Measurements from ENCODE around the gene HPS4.
"Not testable (repeated sequence)": the region's sequence is repeated elsewhere in the genome, so short reads cannot be mapped to it uniquely, and the experiment has no call there.

HPS4 gene

DNA sequence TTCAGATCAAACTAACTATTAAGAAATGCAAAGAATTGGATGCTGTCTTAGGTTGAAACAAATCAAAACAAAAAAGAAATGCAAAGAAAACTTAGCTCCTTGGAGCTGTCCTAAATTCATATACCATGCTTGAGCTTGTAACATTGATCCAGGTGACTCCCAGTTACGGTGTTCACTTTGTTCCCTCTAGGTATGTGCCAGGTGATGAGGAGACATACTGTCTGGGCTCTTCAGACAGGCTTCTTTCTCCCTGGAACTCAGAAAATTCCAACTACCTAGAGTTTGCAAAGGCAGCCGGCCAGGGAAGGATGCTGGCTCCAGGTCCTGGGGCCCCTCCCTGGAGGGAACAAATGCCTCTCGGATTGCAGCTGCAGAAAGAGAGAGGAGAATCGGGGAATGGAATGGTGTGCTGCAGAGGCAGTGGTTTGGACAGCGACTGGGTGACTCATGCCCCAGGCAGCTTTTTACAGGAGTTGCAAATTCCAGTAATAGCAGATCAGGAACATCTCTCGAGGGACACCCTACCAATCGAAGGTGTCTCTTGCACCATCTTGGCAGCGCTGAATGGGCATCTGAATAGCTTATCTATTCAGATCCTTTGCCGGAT lies 66.8 kb downstream of the HPS4 start:
- DNase-seq (ENCODE audit: low read depth in 1 of 2, low spot score in 1 of 2) = no peak

DNA sequence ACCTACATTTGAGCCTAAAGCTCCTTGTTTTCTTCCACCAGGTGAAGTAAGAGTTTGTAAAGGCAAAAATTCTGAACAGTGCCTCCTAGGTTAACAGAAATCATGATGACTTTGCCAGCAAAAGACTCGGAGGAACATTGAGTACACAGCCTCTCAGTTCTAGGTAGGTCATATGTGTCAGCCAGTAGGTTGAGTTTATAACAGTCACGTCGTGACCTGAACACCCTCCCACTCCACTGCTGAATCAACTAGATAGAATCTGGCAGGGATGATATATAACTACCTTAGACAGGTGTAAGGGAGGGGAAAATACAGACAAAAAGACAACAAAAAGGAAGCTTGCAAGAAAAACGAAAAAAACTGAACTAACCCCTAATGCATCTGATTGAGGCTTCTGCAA lies 67.3 kb downstream of the HPS4 start:
- no peak for DNase-seq (ENCODE audit: low read depth in 1 of 2, low spot score in 1 of 2)

- DNase-seq (ENCODE audit: low read depth in 1 of 2, low spot score in 1 of 2) = no peak
Measured at GRCh38 chr22:26414347-26414746, 69.2 kb downstream of the HPS4 start.

GRCh38 chr22:26410386-26410785 lies 73.2 kb downstream of the HPS4 start:
- no peak for DNase-seq (ENCODE audit: low read depth in 1 of 2, low spot score in 1 of 2)

GRCh38 chr22:26409719-26410335 lies 73.8 kb downstream of the HPS4 start:
- no peak for DNase-seq (ENCODE audit: low read depth in 1 of 2, low spot score in 1 of 2)

DNA sequence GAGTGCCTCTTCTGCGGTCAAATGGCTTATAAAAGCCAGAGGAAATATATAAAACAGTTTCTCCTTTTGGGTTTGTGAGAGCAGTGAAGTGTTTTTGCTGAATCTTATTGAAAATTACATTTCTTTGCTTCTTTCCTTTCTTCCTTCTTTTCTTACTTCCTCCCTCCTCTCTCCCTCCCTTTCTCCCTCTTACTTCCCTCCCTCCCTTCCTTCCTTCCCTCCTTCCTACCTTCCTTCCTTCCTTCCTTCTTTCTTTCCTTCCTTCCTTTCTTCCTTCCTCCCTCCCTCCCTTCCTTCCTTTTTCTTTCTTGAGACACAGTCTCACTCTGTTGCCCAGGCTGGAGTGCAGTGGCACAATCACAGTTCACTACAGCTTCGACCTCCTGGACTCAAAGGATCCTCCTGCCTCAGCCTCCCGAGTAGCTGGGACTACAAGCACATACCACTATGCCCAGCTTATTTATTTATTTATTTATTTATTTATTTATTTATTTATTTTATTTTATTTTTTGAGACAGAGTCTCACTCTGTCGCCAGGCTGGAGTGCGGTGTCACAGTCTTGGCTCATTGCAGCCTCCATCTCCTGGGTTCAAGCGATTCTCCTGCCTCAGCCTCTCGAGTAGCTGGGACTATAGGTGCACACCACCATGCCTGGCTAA lies 74.9 kb downstream of the HPS4 start:
- not testable (repeated sequence) for DNase-seq (ENCODE audit: low read depth in 1 of 2, low spot score in 1 of 2)

- no peak for DNase-seq (ENCODE audit: low read depth in 1 of 2, low spot score in 1 of 2)
Measured at GRCh38 chr22:26406118-26406517, 77.5 kb downstream of the HPS4 start.

DNA sequence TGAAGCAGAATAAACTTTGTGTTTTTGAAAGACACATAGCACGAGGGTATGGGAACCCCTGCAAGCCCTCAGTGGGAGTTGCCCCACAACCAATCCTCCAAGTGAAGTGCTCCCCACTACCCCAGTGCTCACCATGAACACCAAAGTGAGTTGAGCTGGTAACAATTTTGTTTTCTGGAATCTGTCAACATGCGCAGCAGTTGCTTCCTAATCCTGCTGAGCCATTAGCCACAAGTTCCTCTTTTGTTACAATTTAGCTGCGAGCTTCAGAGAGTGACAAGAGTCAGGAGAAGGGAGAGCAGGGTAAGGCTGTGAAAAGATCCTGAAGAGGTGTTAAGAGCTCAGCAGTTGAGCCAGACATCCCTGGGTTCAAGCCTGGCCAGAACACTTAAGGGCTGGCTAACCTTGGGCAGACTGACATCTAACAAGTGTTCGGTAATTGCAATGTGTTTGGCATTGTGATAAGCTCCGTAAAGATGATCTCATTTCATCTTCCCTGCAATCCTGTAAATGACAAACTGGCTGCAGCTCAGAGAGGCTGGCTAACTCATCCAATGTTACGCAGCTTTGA lies 78.6 kb downstream of the HPS4 start:
- DNase-seq (ENCODE audit: low read depth in 1 of 2, low spot score in 1 of 2) = no peak

- no peak for DNase-seq (ENCODE audit: low read depth in 1 of 2, low spot score in 1 of 2)
Measured at GRCh38 chr22:26401726-26402125, 81.9 kb downstream of the HPS4 start.
